HUDEP-2 (cell line): ENCODE results near the gene LRRC45.
A peak's percentile ranks its signal among the peaks of the same experiment; 100 is the strongest.

Experiments
- DNase-seq, 76 experiments: peaks; one replicate each; lab custom pipeline; 2025; ENCODE audit not compliant: unreplicated experiment in 76 of 76; lab: John Stamatoyannopoulos, UW

The LRRC45 gene

DNA sequence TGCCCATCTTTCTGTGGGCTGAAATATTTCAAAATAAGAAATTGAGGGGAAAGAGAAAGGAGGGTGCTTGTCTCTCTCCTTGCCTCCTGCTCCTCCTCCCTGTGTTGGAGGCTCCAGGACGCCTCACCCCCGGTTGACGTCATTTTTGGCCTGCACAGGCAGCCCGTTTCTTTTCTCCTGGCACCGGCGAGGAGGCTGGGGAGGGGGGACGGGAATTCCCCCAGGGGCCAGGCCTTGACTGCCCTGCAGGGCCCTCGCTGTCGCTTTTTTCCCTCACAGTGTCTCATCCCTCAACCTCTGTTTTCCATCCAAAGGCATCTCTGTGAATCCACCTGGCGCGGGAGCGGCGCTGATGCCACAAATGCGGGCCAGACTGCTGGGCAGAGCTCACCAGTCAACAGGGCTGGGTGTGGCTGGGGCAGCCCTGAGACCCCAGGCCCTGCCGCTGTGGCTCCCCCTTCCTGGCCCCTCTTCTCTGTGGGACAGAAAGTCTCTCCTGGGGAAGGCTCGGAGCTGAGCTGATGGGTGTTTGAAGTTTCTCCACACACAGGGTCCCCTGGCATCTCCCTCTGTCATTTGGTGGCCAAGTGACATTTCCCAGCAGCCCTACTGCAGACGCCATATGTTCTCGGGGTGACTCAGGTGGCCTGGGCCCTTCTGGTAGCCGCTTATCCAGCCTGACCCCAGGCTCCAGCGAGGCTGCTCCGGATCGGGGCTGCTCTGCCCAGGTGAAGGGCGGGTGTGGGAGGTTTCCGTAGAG, 16.5 kb upstream of the LRRC45 start:
- no peak for DNase-seq

DNA sequence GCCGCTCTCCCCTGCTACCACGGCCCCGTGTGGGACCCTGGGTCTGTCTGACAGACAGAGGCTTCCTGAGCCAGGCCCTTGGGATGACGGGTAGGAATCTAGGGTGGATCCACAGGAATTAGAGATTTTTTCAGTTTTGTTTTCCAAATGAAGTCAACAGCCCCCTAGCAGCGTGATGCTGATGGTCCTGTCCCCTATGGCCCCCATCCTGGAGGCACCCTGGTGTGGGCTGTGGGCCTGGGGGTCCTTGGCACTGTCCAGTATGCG, 15.9 kb upstream of the LRRC45 start:
- DNase-seq = no peak

DNA sequence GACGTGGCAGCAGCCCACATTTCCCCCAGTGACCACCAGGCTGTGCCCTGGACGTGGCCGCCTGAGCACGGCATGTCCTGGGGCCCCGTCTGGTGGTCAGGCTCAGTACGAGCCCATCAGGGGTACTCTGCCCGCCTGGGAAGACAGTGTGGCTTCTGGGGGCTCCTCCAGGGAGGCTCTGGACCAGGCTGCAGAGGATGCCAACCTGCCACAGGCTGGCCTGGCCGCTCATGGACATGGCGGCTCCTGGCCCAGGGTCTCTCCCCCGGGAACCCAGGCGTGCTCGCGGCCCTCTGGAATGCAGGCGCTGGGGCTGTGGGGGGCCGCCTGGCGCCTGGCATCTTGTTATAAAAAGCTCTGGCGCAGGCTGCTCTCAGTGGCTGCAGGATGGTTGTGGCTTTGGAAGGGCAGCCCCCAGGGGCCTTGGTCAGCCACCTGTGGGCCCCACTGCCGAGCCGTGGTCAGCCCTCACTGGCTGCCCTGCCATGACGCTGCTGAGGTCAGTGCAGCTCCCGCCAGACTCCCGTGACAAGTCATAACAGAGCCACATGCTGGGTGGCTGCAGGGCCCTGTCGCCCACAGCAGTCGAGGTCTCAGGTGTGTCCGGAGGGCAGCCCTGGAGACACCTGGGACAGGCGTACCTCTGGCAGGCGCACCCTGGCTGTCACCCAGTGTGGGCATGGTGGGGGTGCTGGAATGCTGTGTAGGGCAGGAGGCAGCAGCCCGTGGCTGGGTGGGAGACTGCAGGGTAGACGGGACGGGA, 15.4 kb upstream of the LRRC45 start:
- DNase-seq = no peak

DNA sequence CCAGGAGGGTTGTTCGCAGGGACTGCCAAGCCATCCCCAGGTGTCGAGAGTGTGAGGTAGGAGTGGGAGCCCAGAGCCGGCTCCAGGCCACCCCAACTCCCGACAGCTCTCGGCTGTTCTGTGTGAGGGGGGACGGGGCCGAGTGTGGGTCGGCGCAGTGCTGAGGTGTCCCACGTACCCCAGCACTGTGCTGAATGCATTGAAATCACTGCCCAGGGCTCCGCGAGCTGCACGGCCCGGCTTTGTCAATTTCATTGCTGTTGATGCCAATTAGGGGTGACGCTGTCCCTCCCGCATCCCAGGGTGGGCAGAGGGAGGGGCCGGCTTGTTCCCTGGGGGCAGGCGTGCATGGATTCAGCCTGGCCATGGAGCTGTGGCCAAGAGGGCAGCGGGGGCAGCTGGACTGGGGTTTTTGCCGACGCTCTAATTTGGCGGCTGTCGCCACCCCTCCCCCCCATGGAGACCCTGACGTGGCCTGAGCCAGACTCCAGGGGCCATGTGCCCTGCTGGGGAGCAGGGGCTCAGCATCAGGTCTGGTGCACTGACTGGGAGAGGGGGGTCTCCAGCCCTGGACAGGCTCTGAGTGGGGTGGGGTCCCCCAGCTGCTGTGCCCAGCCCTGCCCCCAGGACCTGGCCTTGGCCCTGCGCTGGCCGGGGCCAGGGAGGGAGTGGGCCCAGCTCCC, 14.7 kb upstream of the LRRC45 start:
- no peak for DNase-seq

DNA sequence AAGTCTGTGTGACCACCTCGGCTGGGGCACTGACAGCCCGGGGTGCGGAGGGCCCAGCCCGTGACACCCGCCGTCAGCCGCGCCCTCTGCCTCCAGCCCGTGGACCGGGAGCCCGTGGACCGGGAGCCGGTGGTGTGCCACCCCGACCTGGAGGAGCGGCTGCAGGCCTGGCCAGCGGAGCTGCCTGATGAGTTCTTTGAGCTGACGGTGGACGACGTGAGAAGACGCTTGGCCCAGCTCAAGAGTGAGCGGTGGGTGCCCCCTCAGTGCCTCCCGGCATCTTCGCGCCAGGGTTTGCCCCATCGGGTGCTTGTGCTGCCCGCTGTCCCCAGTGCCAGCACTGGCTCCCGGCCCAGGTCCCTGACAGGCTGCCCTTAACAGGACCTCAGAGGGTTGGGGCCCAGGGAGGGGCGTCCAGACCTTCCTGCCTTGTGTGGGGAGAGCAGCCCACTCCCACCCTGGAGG, 14.1 kb upstream of the LRRC45 start:
- DNase-seq = no peak

DNA sequence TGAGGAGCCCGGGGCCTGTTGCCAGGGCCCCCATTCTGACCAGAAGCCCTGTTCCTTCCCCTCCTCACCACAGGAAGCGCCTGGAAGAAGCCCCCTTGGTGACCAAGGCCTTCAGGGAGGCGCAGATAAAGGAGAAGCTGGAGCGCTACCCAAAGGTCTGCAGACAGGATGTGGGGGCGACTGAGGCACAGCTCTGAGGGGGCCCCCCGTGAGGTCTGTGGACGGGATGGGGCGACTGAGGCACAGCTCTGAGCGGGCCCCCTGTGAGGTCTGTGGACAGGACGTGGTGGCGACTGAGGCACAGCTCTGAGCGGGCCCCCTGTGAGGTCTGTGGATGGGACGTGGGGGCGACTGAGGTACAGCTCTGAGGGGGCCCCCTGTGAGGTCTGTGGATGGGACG, 13.7 kb upstream of the LRRC45 start:
- no peak for DNase-seq

DNA sequence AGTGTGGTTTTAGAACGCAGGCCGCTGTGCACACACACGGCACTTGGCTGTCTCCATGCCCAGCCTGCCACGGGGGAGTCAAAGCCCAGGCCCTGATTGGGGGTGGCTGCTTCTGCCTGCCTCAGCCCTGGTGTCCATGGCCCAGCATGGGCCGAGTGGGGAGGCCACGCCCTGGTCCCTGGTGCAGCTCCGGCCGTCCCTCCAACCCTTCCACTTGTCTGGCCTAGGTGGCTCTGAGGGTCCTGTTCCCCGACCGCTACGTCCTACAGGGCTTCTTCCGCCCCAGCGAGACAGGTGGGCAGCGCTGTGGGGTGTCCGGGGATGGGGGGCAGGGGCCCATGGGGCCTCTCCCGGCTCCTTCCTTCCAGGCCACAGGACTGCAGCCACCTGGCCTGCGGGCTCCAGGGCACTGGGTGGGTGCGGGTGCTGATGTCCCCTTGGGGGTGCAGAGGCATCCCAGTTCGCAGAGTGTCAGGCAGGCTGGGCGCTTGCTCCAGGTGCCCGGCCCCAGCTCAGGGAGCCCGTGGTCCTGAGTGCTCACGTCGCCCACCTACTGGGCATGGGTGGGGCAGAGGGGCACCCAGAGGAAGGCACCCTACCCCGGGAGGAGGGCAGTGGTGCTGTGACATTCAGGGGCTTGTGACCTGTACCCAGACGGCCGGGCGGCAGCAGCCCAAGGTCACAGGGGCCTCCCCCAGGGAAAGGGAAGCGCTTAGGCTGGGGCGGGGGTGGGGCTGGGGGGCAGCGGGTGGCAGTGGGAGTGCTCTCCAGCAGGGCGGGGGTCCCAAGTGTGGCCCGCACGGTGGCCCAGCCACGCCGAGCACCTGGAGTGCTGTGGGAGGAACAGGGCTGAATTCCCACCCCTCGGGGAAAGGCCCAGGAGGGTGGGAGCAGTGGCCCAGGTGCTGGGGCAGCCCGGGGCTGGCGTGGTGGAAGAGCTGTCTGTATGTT, 12.3 kb upstream of the LRRC45 start:
- DNase-seq = no peak

DNA sequence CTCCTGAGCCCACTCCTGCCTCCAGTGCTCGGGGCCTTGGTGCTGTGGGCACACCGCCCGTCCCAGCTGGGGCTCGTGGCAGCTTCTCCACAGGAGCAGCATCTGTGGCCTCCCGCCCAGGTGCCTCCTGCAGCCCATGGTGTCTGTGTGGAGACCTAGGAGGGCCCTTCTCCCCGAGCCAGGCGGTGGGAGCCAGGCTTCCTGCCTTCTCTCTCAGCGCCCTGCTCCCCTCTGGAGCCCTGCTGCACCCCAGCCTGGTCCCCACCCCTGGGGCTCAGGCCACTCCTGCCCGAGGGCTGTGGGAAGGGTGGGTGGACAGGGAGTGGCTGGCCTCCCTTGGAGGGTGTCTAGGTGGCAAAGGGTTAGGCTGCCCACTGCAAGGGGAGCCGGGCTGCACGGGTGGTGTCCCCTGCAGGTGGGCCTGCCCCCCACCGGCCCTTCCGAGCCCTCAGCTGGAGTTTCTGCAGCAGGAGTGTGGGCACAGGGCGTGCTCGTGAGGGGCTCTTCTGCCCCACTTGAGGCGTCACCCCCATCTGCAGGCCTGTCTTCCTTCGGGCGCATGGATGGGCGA, 11.4 kb upstream of the LRRC45 start:
- DNase-seq = no peak

DNA sequence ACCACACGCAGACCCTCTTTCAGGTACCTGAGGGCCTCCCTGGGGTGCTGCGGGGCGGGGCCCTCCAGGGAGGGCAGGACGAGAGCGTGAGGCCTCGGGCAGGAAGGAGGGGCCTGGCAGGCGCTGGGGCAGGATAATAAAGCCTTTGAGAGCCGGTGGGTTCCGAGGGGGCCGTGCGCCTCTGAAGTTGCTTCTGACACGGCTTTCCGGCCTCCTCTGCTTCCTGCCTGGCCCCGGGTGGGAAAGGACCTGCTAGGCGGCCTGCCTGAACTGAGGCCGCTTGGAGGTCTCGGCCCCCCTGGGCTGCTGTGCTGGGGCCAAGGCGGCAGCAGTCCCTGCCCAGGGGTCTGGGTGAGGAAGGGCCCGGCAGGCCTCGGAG, 10.9 kb upstream of the LRRC45 start:
- no peak for DNase-seq

DNA sequence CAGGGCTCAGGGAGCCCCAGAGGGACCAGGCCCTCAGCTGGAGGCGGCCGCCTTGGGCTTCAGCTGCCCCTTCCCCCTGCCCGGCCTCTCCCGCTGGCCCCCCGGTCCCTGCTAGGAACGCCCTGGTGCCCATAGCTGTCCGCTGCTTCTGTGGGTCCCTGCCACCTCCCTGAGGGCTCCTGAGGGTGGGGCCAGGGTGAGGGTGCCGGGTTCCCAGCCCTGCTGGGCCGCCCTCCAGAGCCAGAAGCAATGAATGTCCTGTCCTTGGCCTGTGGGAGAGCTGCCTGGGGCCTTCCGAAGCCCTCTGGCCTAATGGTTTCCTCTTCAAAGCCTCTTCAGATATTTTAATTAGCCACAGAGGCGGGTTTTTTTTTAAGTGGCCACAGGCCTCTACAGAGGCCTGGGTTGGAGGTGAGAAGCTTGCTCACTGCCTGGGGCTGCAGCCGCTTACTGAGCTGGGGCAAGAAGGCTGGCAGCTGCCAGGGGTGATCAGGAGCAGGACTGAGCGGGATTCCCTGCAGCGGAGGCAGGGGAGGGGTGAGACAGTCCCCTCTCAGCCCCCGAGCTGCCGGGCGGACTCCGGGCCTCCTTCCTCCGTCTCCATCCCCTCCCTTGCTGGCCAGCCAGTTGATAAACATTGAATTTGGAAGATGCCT, 10.3 kb upstream of the LRRC45 start:
- no peak for DNase-seq

DNA sequence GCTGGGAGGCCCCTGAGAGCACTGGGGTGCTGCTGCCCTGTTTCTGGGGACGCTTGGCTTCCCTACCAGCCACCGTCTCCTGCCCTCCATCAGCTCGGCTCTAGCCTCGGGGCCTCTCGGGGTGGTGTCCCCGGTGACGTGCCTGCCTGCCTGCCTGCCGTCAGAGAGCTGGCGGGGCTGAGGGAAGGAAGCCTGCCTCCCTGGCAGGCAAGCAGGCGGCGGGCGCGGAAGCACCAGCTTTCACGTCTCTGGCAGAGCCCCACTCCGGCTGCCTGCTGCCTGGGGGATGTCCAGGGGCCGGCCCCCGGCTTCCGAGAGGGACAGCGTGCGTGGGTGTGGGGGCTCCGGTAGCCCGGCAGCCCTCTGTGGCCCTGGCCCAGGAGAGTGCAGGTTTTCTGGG, 9.8 kb upstream of the LRRC45 start:
- no peak for DNase-seq

DNA sequence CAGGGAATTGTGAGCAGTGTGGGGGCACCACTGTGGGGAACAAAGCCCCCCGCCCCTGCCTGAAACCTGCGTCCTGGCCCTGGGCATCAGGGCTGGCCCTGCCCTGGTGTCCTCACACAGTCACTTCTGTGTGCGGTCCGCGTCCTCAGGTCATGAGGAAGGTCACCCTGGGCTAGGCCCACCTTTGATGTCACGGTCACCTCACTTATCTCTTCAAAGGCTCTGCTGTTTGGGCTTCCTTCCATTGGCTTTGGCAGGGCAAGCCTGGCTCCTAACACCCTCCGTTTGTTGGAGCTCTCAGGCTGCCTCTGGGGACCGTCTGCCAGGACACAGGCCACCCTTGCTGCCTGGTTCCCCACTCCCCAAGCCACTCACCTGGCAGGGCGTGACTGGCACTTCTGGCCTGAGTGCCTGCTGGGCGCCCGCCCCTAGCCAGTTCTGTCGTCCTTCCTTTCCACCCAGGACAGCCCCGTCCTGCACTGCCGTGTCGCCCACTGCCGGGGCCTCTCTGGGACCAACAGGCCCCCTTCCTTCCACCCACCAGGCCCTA, 9.3 kb upstream of the LRRC45 start:
- DNase-seq = no peak

DNA sequence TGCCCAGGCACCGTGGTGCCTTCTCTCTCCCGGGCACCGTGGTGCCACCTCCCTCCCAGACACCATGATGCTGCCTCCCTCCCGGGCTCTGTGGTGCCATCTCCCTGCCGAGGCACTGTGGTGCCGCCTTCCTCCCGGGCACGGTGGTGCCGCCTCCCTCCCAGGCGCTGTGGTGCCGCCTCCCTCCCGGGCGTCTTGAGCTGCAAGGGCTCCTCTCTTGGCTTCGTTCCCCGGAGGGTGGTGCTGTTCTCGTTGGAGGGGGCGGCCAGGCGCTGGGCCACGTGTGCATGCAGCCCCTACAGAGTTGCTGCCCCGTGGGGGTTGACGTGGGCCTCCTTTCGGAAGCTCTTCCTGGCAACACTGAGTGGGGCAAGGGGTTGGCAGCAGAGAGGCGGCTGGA, 8.7 kb upstream of the LRRC45 start:
- DNase-seq = peak in 27 of 76 experiments; percentile 2 to 57 (median 22)

DNA sequence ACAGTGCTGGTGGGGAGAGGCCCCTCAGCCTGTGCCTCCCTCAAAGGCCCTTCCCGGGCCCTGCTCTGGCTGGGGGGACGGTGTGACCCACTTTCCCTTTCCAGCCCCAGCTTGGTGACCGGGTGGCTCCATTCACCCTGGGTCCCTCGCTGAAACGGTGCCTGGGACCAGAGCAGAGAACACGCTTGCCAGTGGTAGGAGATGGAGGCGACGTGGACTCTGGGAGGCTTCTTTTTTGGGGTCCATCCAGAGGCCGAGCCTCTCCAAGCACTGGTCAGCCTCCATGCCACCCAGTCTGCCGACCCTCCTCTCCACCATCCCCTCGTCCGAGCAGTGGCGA, 8.2 kb upstream of the LRRC45 start:
- DNase-seq = no peak

DNA sequence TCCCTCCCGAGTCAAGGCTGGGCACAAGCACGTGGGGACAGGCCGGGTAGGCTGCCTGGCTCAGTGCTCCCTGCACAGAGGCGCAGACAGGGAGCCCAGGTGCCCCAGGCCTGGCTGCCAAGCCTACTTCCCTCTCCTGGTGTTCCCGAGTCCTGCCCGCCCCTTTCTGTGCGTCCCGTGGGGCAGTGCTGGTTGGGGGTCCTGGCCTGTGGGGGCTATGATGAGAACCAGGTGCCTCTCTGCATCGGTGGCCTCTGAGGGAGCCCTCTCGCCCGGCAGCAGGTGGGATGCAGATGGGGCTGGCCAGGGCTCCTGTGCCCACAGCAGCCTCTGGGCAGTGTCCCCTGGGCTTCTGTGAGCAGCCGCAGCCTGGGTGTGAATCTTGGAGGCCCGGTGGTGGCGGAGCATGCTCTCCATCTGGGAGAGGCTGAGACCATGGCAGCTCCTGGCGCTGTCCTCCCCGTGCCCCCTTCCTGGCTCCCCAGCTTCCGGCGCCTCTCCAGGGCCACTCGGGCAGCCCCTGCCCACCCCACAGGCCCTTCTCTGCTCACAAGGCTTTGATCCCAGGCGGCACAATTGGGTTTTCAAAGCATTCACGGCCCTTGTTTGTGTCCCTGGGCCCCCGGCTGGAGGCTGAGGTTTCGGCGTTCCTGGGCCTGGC, 7.7 kb upstream of the LRRC45 start:
- no peak for DNase-seq

DNA sequence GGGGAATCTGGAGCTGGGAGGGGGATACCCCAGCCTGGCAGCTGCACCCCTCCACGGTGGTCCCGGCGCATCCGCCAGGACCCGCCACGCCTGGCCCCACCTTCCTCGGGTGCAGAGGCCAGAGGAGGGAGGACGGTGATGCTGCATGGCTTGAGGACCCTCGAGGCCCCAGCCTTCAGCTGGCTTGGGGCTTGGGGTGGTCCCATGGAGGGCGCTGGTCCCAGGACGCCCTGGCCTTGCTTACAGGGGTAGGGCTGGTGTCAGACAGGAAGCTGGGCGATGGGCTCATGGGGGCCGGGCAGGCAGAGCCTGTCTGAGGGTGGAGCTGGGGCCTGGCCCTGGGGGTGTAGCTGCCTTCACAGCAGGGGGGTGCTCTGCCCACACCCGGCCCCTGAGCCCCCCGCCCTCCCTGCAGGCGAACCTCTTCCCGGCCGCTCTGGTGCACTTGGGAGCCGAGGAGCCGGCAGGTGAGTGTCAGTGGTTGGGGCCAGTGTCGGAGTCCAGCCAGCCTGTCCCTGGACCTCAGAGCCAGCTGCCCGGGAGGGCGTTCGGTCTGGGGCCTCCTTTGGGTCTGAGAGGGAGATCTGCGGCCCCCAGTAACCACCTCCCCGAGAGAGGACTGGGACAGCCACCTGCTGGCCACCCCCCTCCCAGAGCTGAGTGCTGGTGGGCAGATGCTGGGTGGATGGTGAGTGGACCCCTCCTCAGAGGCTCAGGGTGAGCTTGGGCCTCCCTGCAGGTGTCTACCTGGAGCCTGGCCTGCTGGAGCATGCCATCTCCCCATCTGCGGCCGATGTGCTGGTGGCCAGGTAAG, 6.8 kb upstream of the LRRC45 start:
- no peak for DNase-seq

DNA sequence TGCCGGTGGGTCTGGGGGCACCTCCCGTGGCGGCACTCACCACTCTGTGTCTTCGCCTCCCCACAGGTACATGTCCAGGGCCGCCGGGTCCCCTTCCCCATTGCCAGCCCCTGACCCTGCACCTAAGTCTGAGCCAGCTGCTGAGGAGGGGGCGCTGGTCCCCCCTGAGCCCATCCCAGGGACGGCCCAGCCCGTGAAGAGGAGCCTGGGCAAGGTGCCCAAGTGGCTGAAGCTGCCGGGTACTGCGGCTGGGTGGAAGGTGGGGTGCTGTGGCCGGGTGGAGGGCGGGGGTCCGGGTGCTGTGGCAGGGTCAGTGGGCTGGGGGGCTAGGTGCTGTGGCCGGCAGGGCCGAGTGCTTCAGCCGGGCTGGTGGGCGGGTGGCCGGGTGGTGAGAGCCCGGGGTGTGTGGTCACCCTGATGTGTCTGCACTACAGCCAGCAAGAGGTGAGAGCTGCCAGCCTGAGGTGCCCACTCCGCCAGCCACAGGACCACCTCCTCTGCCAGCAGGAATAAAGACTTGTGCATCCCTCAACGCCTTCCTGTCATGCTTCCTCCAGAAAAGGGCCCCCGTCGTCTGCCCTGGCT, 6.1 kb upstream of the LRRC45 start:
- no peak for DNase-seq

DNA sequence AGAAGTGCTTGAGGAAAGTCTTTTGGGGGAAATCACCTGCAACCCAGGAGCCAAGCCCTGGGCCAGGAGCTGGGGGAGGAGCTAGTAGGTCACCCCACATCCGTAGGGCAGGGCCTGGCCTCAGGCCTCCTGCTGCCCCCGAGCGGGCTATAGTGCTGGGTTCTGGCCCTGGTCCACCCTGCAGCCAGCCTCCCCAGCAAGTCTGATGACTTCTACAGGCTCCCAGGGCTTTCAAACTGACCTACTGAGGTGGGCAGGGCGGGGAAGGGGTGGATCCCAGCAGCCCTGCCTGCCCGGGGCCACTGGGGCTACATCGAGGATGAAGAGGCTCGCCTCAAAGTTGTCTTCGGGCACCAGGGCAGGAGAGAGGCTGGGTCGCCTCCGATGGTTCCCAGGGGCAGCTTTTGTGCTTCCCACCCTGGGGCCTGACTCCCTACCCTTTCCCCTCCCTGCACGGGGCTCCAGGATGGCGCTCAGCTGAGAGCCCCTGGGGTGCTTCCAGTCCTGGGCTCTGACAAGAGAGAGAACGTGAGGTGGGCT, 5.4 kb upstream of the LRRC45 start:
- no peak for DNase-seq
